Thyroid gland (tissue), 4 donors: ENCODE results near the gene PDXK.

Experiments
- CTCF ChIP-seq, 6 experiments: fragments of 200-600 bp in 3 of 6; fragments of 450-650 bp in 3 of 6; sonication (generic) in 3 of 6; IDR thresholded peaks; one replicate each; pipeline ENCODE4 v1.5.1; 2016 to 2019; ENCODE audit warnings: antibody characterized with exemption in 6 of 6, mild to moderate bottlenecking in 2 of 6, inconsistent platforms in 1 of 6, moderate library complexity in 1 of 6
- POLR2A ChIP-seq, 2 donors: fragments of 450-650 bp; IDR thresholded peaks; one replicate each; pipeline ENCODE4 v1.6.1; 2017; ENCODE audit warnings: antibody characterized with exemption in 2 of 2, mild to moderate bottlenecking in 2 of 2, moderate library complexity in 1 of 2

- TF ChIP-seq CTCF (IDR thresholded peaks at IDR 0.05) (no peak), POLR2A (IDR thresholded peaks at IDR 0.05) (no peak)
Measured at GRCh38 chr21:43811262-43812105, 92.6 kb downstream of the PDXK start.
